Caco-2 (cell line): ENCODE results near the gene MAPK14. TPM values are rescaled to one million over a fixed set of nuclear protein-coding genes. Genes with fewer than 3 reads are reported as not detected.

Experiments used
- BruUV-seq: library from RNA; stranded (reverse); fragments of 400-500 nt; replicated peaks from 2 replicates; lab custom pipeline; 2021; lab: Mats Ljungman, UMichigan
- CTCF ChIA-PET: fragments of 300-600 bp; sonication (Branson Sonifier 250); formaldehyde crosslinking; loops from one replicate; lab custom pipeline; 2022; ENCODE audit warnings: antibody characterized with exemption; lab: Charles Lee
- POLR2A ChIA-PET: fragments of 300-600 bp; sonication (Branson Sonifier 250); formaldehyde crosslinking; loops from one replicate; lab custom pipeline; 2022; ENCODE audit warnings: antibody characterized with exemption; lab: Charles Lee
- DNase-seq, 2 experiments: peaks; one replicate each; pipeline versions ENCODE4 v3.0.0 to v3.0.0-alpha.2; 2020 to 2022
- H3K27me3 ChIP-seq: replicated peaks from 2 replicates; pipeline ENCODE4 v1.6.0; 2011; ENCODE audit warnings: low read length; ENCODE audit not compliant: control insufficient read depth, insufficient read depth
- H3K36me3 ChIP-seq: 2 replicates; pipeline ENCODE4 v1.5.1; 2011; ENCODE audit warnings: low read length; ENCODE audit not compliant: control insufficient read depth, insufficient read depth
- H3K4me1 ChIP-seq: fragments of 250-450 bp; sonication (Bioruptor Pico); 2 replicates; pipeline ENCODE4 v1.5.1; 2020; ENCODE audit warnings: mild to moderate bottlenecking
- H3K4me3 ChIP-seq: 2 replicates; pipeline ENCODE4 v1.5.1; 2011; ENCODE audit warnings: low read depth, mild to moderate bottlenecking, control low read depth, low read length
- H3K9me3 ChIP-seq: fragments of 250-450 bp; sonication (Bioruptor Pico); 2 replicates; pipeline ENCODE4 v1.5.1; 2020; ENCODE audit warnings: mild to moderate bottlenecking, moderate library complexity
- H3K27ac Mint-ChIP-seq: one replicate; pipeline ENCODE4 v1.8.0; 2022; ENCODE audit warnings: mixed read lengths; ENCODE audit not compliant: unreplicated experiment
- H3K27me3 Mint-ChIP-seq: one replicate; pipeline ENCODE4 v1.8.0; 2022; ENCODE audit warnings: mixed read lengths; ENCODE audit not compliant: insufficient read depth, unreplicated experiment
- H3K36me3 Mint-ChIP-seq: one replicate; pipeline ENCODE4 v1.8.0; 2022; ENCODE audit warnings: mild to moderate bottlenecking, mixed read lengths; ENCODE audit not compliant: insufficient read depth, unreplicated experiment
- H3K4me1 Mint-ChIP-seq: one replicate; pipeline ENCODE4 v1.8.0; 2022; ENCODE audit warnings: low read depth, mixed read lengths; ENCODE audit not compliant: unreplicated experiment
- H3K4me3 Mint-ChIP-seq: one replicate; pipeline ENCODE4 v1.8.0; 2022; ENCODE audit warnings: mild to moderate bottlenecking, moderate library complexity, mixed read lengths; ENCODE audit not compliant: unreplicated experiment
- H3K9me3 Mint-ChIP-seq: one replicate; pipeline ENCODE4 v1.8.0; 2022; ENCODE audit warnings: mixed read lengths; ENCODE audit not compliant: unreplicated experiment
- CTCF ChIP-seq, 2 experiments: fragments of 200-600 bp in 1 of 2; IDR thresholded peaks; 1 replicate in 1 of 2; 2 replicates in 1 of 2; pipeline versions ENCODE4 v1.5.1 to v1.8.0; 2011 to 2022; ENCODE audit warnings: antibody characterized with exemption in 1 of 2, control low read depth in 1 of 2, inconsistent platforms in 1 of 2, low read depth in 1 of 2, low read length in 1 of 2, mild to moderate bottlenecking in 1 of 2, moderate library complexity in 1 of 2; ENCODE audit not compliant: insufficient read depth in 1 of 2, severe bottlenecking in 1 of 2, unreplicated experiment in 1 of 2
- intact Hi-C: fragments of 100-400 bp; cut with micrococcal nuclease; formaldehyde crosslinking; loops from one replicate; pipeline ENCODE4 v1.10.0; 2022; ENCODE audit not compliant: unreplicated experiment
- total RNA-seq: library from RNA; stranded (reverse); gene quantifications from 2 replicates; pipeline ENCODE4 v1.2.3, GENCODE V29; 2022

MAPK14 gene
- total RNA-seq, 1 experiment from 2014 or later = 72.0 TPM

GRCh38 chr6:36050947-36051710, 23.5 kb downstream of the MAPK14 start:
- H3K27me3 ChIP-seq = no peaks in the 10 kb centered on the region
- intact Hi-C loops = no loop called here
- ChIA-PET CTCF (interaction anchor here (0.7 kb wide), 1 partner anchor 25 kb away, joined by 4 read pairs; no protein-coding TSS in a partner anchor), POLR2A (no interaction called here)
- DNase-seq = no peak
- H3K9me3 ChIP-seq = no peaks in the 10 kb centered on the region
- no peaks in the 10 kb centered on the region for H3K4me1 ChIP-seq
- H3K36me3 ChIP-seq = no peaks in the 10 kb centered on the region
- TF ChIP-seq CTCF (IDR thresholded peaks at IDR 0.05; ENCODE audit: insufficient read depth in 1 of 2, low read depth in 1 of 2, low read length in 1 of 2, severe bottlenecking in 1 of 2, unreplicated experiment in 1 of 2) = no peak
- H3K36me3 Mint-ChIP-seq = no peaks in the 10 kb centered on the region
- BruUV-seq = no TSS peak
- no peaks in the 10 kb centered on the region for H3K9me3 Mint-ChIP-seq
- H3K27me3 Mint-ChIP-seq = no peaks in the 10 kb centered on the region
- H3K4me1 Mint-ChIP-seq = no peaks in the 10 kb centered on the region
- no peak overlapping the region for H3K4me3 Mint-ChIP-seq
- H3K27ac Mint-ChIP-seq = no peak overlapping the region
- no peak overlapping the region for H3K4me3 ChIP-seq

GRCh38 chr6:36052097-36052496, 24.5 kb downstream of the MAPK14 start:
- no peaks in the 10 kb centered on the region for H3K27me3 ChIP-seq
- BruUV-seq = no TSS peak
- H3K4me1 ChIP-seq = no peaks in the 10 kb centered on the region
- intact Hi-C loops = no loop called here
- Mint-ChIP-seq H3K27me3 (no peaks in the 10 kb centered on the region), H3K27ac (no peak overlapping the region), H3K4me1 (no peaks in the 10 kb centered on the region), H3K9me3 (no peaks in the 10 kb centered on the region), H3K36me3 (no peaks in the 10 kb centered on the region), H3K4me3 (no peak overlapping the region)
- no peak overlapping the region for H3K4me3 ChIP-seq
- no peaks in the 10 kb centered on the region for H3K9me3 ChIP-seq
- no peak for TF ChIP-seq CTCF (IDR thresholded peaks at IDR 0.05; ENCODE audit: insufficient read depth in 1 of 2, low read depth in 1 of 2, low read length in 1 of 2, severe bottlenecking in 1 of 2, unreplicated experiment in 1 of 2)
- POLR2A ChIA-PET = no interaction called here
- no peak for DNase-seq
- CTCF ChIA-PET = no interaction called here
- H3K36me3 ChIP-seq = no peaks in the 10 kb centered on the region

- H3K36me3 Mint-ChIP-seq = peaks cover 8% of the 10 kb centered on the region
These were observed 26.3 kb downstream of the MAPK14 start for GRCh38 chr6:36053878-36054277.

More at GRCh38 chr6:36053878-36054277, 26.3 kb downstream of the MAPK14 start:
- intact Hi-C loops = no loop called here
- Histone ChIP-seq H3K4me1 (no peaks in the 10 kb centered on the region), H3K27me3 (no peaks in the 10 kb centered on the region), H3K9me3 (no peaks in the 10 kb centered on the region), H3K4me3 (no peak overlapping the region), H3K36me3 (no peaks in the 10 kb centered on the region)
- no peaks in the 10 kb centered on the region for H3K4me1 Mint-ChIP-seq
- no peaks in the 10 kb centered on the region for H3K9me3 Mint-ChIP-seq
- POLR2A ChIA-PET = no interaction called here
- DNase-seq = no peak
- CTCF ChIA-PET = no interaction called here
- TF ChIP-seq CTCF (IDR thresholded peaks at IDR 0.05; ENCODE audit: insufficient read depth in 1 of 2, low read depth in 1 of 2, low read length in 1 of 2, severe bottlenecking in 1 of 2, unreplicated experiment in 1 of 2) = no peak
- H3K27ac Mint-ChIP-seq = no peak overlapping the region
- no peaks in the 10 kb centered on the region for H3K27me3 Mint-ChIP-seq
- BruUV-seq = no TSS peak
- no peak overlapping the region for H3K4me3 Mint-ChIP-seq
